HG03064 (cell line): ENCODE results near the gene CHPF.

Experiments
- ATAC-seq: cut with Tn5 transposase; IDR thresholded peaks from one replicate; pipeline ENCODE4 v1.9.1; 2021; ENCODE audit warnings: low read depth; ENCODE audit not compliant: unreplicated experiment

The CHPF gene

GRCh38 chr2:219536425-219536824 is 7.2 kb downstream of the CHPF start:
- no peak for ATAC-seq

GRCh38 chr2:219533930-219534661 is 9.5 kb downstream of the CHPF start:
- no peak for ATAC-seq

- no peak for ATAC-seq
Observed at GRCh38 chr2:219532378-219532649, 11.3 kb downstream of the CHPF start.

GRCh38 chr2:219531639-219532377 is 11.8 kb downstream of the CHPF start:
- no peak for ATAC-seq

- peak; percentile 80 for ATAC-seq
Observed at GRCh38 chr2:219530048-219530963, 13.3 kb downstream of the CHPF start.

GRCh38 chr2:219527472-219527871 is 16.1 kb downstream of the CHPF start:
- ATAC-seq = no peak

- no peak for ATAC-seq
Observed at GRCh38 chr2:219527076-219527394, 16.6 kb downstream of the CHPF start.

GRCh38 chr2:219526320-219527075 is 17.1 kb downstream of the CHPF start:
- no peak for ATAC-seq

- ATAC-seq = no peak
Observed at GRCh38 chr2:219525533-219526232, 17.9 kb downstream of the CHPF start.

GRCh38 chr2:219524817-219525216 is 18.8 kb downstream of the CHPF start:
- no peak for ATAC-seq

GRCh38 chr2:219523031-219523671 is 20.5 kb downstream of the CHPF start:
- ATAC-seq = no peak

- ATAC-seq = no peak
Observed at GRCh38 chr2:219522111-219523030, 21.2 kb downstream of the CHPF start.

- no peak for ATAC-seq
Observed at GRCh38 chr2:219521066-219521880, 22.3 kb downstream of the CHPF start.

- no peak for ATAC-seq
Observed at GRCh38 chr2:219520079-219520478, 23.5 kb downstream of the CHPF start.

- ATAC-seq = no peak
Observed at GRCh38 chr2:219519526-219519916, 24.1 kb downstream of the CHPF start.

GRCh38 chr2:219517954-219518778 is 25.4 kb downstream of the CHPF start:
- no peak for ATAC-seq

GRCh38 chr2:219516888-219517287 is 26.7 kb downstream of the CHPF start:
- no peak for ATAC-seq
